Fibroblast of lung (primary cell): ENCODE data around the gene USH2A. TPM values are rescaled to one million over a fixed set of nuclear protein-coding genes. Genes with fewer than 3 reads are reported as not detected.

Experiments
- DNase-seq, 2 donors: peaks; one replicate each; pipeline versions ENCODE4 v3.0.0 to v3.0.0-alpha.2; 2010; ENCODE audit warnings: low read depth in 2 of 2
- H2AFZ ChIP-seq: 2 replicates; pipeline ENCODE4 v1.5.1; 2012; ENCODE audit warnings: low read length, control low read depth, inconsistent platforms
- H3K27ac ChIP-seq: 2 replicates; pipeline ENCODE4 v1.5.1; 2011; ENCODE audit warnings: low read length, control low read depth; ENCODE audit not compliant: insufficient read depth
- H3K27me3 ChIP-seq: 2 replicates; pipeline ENCODE4 v1.5.1; 2011; ENCODE audit warnings: mild to moderate bottlenecking, low read length; ENCODE audit not compliant: control insufficient read depth, insufficient read depth
- H3K36me3 ChIP-seq: 2 replicates; pipeline ENCODE4 v1.5.1; 2011; ENCODE audit warnings: low read length; ENCODE audit not compliant: control insufficient read depth, insufficient read depth
- H3K4me1 ChIP-seq: 2 replicates; pipeline ENCODE4 v1.5.1; 2011; ENCODE audit warnings: low read length; ENCODE audit not compliant: control insufficient read depth, insufficient read depth; ENCODE audit errors: extremely low read depth
- H3K4me2 ChIP-seq: 2 replicates; pipeline ENCODE4 v1.5.1; 2011; ENCODE audit warnings: low read length, control low read depth; ENCODE audit not compliant: insufficient read depth; ENCODE audit errors: extremely low read depth
- H3K4me3 ChIP-seq, 4 experiments: fragments of 200-600 bp in 1 of 4; sonication (generic) in 1 of 4; replicated peaks in 1 of 4; 2 replicates each; pipeline ENCODE4 v1.5.1; 2011 to 2016; ENCODE audit warnings: low read length in 4 of 4, low read depth in 3 of 4, mild to moderate bottlenecking in 3 of 4, control low read depth in 2 of 4, inconsistent platforms in 1 of 4, mixed read lengths in 1 of 4; ENCODE audit not compliant: insufficient read depth in 1 of 4; ENCODE audit errors: control extremely low read depth in 1 of 4
- H3K79me2 ChIP-seq: 2 replicates; pipeline ENCODE4 v1.5.1; 2012; ENCODE audit warnings: mild to moderate bottlenecking, low read length, inconsistent platforms; ENCODE audit not compliant: control insufficient read depth, insufficient read depth
- H3K9ac ChIP-seq: 2 replicates; pipeline ENCODE4 v1.5.1; 2011; ENCODE audit warnings: mild to moderate bottlenecking, low read length, control low read depth; ENCODE audit not compliant: insufficient read depth
- H3K9me3 ChIP-seq: 2 replicates; pipeline ENCODE4 v1.5.1; 2012; ENCODE audit warnings: low read depth, low read length; ENCODE audit not compliant: control insufficient read depth, insufficient read depth
- H4K20me1 ChIP-seq: 2 replicates; pipeline ENCODE4 v1.5.1; 2011; ENCODE audit warnings: low read length; ENCODE audit not compliant: control insufficient read depth, insufficient read depth; ENCODE audit errors: extremely low read depth
- CTCF ChIP-seq, 2 donors: IDR thresholded peaks in 1 of 2; conservative IDR thresholded peaks in 1 of 2; 1 replicate in 1 of 2; 2 replicates in 1 of 2; pipeline ENCODE4 v1.5.1; 2011 to 2012; ENCODE audit warnings: low read length in 2 of 2, control low read depth in 1 of 2, inconsistent platforms in 1 of 2, low read depth in 1 of 2, mild to moderate bottlenecking in 1 of 2
- EZH2 ChIP-seq: IDR thresholded peaks from 2 replicates; pipeline ENCODE4 v1.5.1; 2012; ENCODE audit warnings: low read length, control low read depth, mild to moderate bottlenecking; ENCODE audit errors: missing control alignments
- polyA plus RNA-seq, 2 donors: library from polyadenylated mRNA; depleted of rRNA in 1 of 2; stranded (reverse) in 1 of 2; unstranded in 1 of 2; fragments of >200 nt; gene quantifications; 2 replicates each; pipeline ENCODE4 v1.2.1, GENCODE V29; 2011 to 2012; ENCODE audit warnings: missing spikeins in 1 of 2
- total RNA-seq: library from RNA; depleted of rRNA; stranded (reverse); fragments of >200 nt; gene quantifications from 2 replicates; pipeline ENCODE4 v1.2.1, GENCODE V29; 2014

Gene USH2A
- total and polyA plus RNA-seq, 2 donors (not counting 1 experiment from before 2014, with no cell fraction given) = under 0.01 to 0.01 TPM

GRCh38 chr1:215739025-215739424, 684.2 kb downstream of the USH2A start:
- TF ChIP-seq CTCF (conservative IDR thresholded peaks at IDR 0.05 in 1 of 2, IDR thresholded peaks at IDR 0.05 in 1 of 2; ENCODE audit: low read depth in 1 of 2, low read length in 2 of 2) = no peak
- TF ChIP-seq EZH2 = no peak
- Histone ChIP-seq H3K9me3 (no peaks in the 10 kb centered on the region), H3K9ac (no peak overlapping the region), H2AFZ (no peak overlapping the region), H3K36me3 (no peaks in the 10 kb centered on the region), H3K4me3 (no peak overlapping the region), H3K27ac (no peak overlapping the region), H3K79me2 (no peaks in the 10 kb centered on the region), H4K20me1 (no peaks in the 10 kb centered on the region), H3K4me2 (no peak overlapping the region), H3K4me1 (no peaks in the 10 kb centered on the region), H3K27me3 (no peaks in the 10 kb centered on the region)
- DNase-seq = no peak

DNA sequence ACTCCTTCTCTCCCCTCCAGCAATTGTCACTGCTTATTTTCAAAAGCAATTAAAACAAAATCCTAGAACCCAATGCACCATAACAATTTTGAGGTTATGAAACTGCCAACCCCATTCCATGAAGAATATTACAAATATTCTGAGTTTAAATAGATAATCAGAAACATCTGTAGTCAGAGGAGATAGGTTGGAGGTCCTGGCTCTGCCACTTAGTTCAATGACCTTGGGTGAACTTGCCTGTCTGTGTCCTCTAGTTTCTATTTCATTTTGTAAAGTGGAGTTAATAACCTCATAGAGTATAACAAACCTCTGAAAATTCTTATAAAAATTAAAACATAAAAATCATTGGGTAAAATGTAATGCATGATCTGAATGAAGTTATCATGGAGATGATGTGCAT, 691.5 kb downstream of the USH2A start:
- H3K9me3 ChIP-seq = no peaks in the 10 kb centered on the region
- no peaks in the 10 kb centered on the region for H4K20me1 ChIP-seq
- no peak overlapping the region for H3K4me3 ChIP-seq
- no peaks in the 10 kb centered on the region for H3K79me2 ChIP-seq
- no peaks in the 10 kb centered on the region for H3K4me1 ChIP-seq
- no peak overlapping the region for H3K27ac ChIP-seq
- no peak overlapping the region for H2AFZ ChIP-seq
- no peaks in the 10 kb centered on the region for H3K36me3 ChIP-seq
- DNase-seq = no peak
- no peaks in the 10 kb centered on the region for H3K27me3 ChIP-seq
- H3K9ac ChIP-seq = no peak overlapping the region
- no peak overlapping the region for H3K4me2 ChIP-seq
- no peak for TF ChIP-seq CTCF (conservative IDR thresholded peaks at IDR 0.05 in 1 of 2, IDR thresholded peaks at IDR 0.05 in 1 of 2; ENCODE audit: low read depth in 1 of 2, low read length in 2 of 2)
- no peak for TF ChIP-seq EZH2

- Histone ChIP-seq H3K36me3 (no peaks in the 10 kb centered on the region), H3K9ac (no peak overlapping the region), H2AFZ (no peak overlapping the region), H3K4me1 (no peaks in the 10 kb centered on the region), H3K4me3 (no peak overlapping the region), H3K9me3 (no peaks in the 10 kb centered on the region), H3K4me2 (no peak overlapping the region), H3K27ac (no peak overlapping the region), H3K27me3 (no peaks in the 10 kb centered on the region), H3K79me2 (no peaks in the 10 kb centered on the region), H4K20me1 (no peaks in the 10 kb centered on the region)
- DNase-seq = no peak
- no peak for TF ChIP-seq EZH2
- TF ChIP-seq CTCF (conservative IDR thresholded peaks at IDR 0.05 in 1 of 2, IDR thresholded peaks at IDR 0.05 in 1 of 2; ENCODE audit: low read depth in 1 of 2, low read length in 2 of 2) = no peak
Observed at GRCh38 chr1:215730600-215730999, 692.6 kb downstream of the USH2A start.
